ENCODE data around the gene A1BG. TPM values are rescaled to one million over a fixed set of nuclear protein-coding genes. Genes with fewer than 3 reads are reported as not detected.

Gene A1BG
- total and polyA plus RNA-seq, 2 of the 13 experiments (the other 11 are each of a cell fraction or from before 2014, with no cell fraction given): 14.7 to 41.4 TPM

DNA sequence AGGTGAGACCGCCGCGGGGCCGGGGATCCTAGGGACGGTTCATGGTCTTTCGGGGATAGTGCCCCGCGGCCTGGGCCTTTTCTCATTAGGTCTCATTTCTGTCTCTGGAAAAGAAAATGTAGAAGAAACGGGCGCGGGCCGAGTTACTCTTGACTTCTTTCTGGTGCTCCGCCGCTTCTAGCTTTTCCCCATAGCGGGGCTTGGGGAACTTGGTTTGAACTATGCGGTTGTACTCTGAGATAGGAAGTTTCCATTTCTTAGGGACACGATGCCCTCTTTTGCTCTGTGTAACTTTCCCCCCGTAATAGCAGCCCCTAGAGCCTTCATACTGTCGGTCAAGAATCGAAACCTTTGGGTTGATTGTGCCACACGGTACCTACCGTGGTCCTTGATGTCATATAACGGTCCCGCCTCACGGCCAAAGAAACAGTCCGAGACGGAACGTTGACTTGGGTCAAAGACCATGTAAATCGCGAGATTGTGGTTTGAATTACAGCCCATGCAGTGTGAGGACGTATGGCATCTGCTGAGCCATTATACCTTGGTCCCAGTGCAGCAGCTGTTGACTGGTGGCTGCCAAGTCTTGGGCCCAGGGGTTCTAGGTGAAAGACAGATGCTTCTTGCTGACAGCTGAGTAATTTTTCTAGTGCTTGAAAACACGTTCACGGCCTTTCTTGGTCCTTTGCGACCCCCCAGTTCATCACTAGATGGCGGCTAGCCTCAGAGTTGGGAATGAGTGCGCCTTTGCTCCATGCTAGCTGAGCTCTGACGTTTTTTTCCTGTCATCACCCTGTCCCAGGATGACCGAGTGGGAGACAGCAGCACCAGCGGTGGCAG lies 34.3 kb upstream of the A1BG start:
- H4K20me1 ChIP-seq (ENCODE audit: insufficient read depth, low read length): peaks cover 35% of the 10 kb centered on the region
- ChIA-PET CTCF (ENCODE audit: low intra/inter-chr PET ratio, low total read pairs) (no interaction called here), POLR2A (interaction anchor here (0.8 to 4.6 kb wide), 6 partner anchors 20 to 111 kb away, joined by 3 to 19 read pairs (median 3); partner anchors contain the start of genes ZNF497, ZNF584 and ZSCAN22)
- peak overlapping the region; percentile 99 for H3K27ac ChIP-seq (ENCODE audit: extremely low read length, insufficient read depth, low read length)
- H2AFZ ChIP-seq (ENCODE audit: low read length): no peak overlapping the region
- H3K4me3 ChIP-seq (replicated peaks in 1 of 3; ENCODE audit: insufficient read depth in 1 of 3, low read depth in 2 of 3, low read length in 3 of 3): peak overlapping the region; percentile 83 to 98 (median 92)
- TSS peak; percentile 78 for BruUV-seq (replicated peaks)
- peak overlapping the region; percentile 97 for H3K9ac ChIP-seq (ENCODE audit: insufficient read depth, low read depth, low read length)
- in situ Hi-C loops (cut with HindIII; ENCODE audit: extremely low pct_ligation_motif_present, low pct_unique_long_range_greater_than_20kb): no loop called here
- DNase-seq (ENCODE audit: low spot score) (no peak), FAIRE-seq (no peak), ATAC-seq (no peak; the same call in 2 of the 3 replicates)
- H3K27me3 ChIP-seq (ENCODE audit: control insufficient read depth in 1 of 2, insufficient read depth in 2 of 2, low read length in 2 of 2): no peaks in the 10 kb centered on the region; a peak in 1 of 5 replicates
- H3K79me2 ChIP-seq (ENCODE audit: insufficient read depth, low read length): peaks cover 46% of the 10 kb centered on the region
- intact Hi-C loops (cut with micrococcal nuclease; ENCODE audit: unreplicated experiment): loop anchor here (2.0 to 5.0 kb wide), 2 partner anchors 13 to 205 kb away; partner anchors contain the start of gene ZNF274
- H3K4me2 ChIP-seq (ENCODE audit: low read depth, low read length): peak overlapping the region; percentile 99
- H3K36me3 ChIP-seq (replicated peaks in 1 of 2; ENCODE audit: control insufficient read depth in 1 of 2, insufficient read depth in 2 of 2, low read length in 2 of 2): peaks cover 0 to 35% of the 10 kb centered on the region in 2 experiments; a peak in 3 of 5 replicates
- H3K4me1 ChIP-seq (ENCODE audit: insufficient read depth, low read length): peaks cover 47% of the 10 kb centered on the region
- no peaks in the 10 kb centered on the region for H3K9me3 ChIP-seq (ENCODE audit: low read length)
- 5% methylated on average over 32 of the region's 39 CpGs for WGBS (ENCODE audit: low lambda C conversion rate)
- 0 out of 2 replicates have a peak, but pooled peaks have one; percentile 11 for TF ChIP-seq ELF1 (CRISPR knock-in tag; IDR thresholded peaks at IDR 0.05)
- TF ChIP-seq SIN3A (IDR thresholded peaks at IDR 0.05; ENCODE audit: borderline replicate concordance, low read depth, low read length): 0 out of 2 replicates have a peak, but pooled peaks have one; percentile 30
- 0 out of 2 replicates have a peak, but pooled peaks have one; percentile 51 for TF ChIP-seq ARID2 (CRISPR knock-in tag; IDR thresholded peaks at IDR 0.05; ENCODE audit: borderline replicate concordance)
- TF ChIP-seq ZNF354B (CRISPR knock-in tag; IDR thresholded peaks at IDR 0.05): peak; percentile 56; the same call in 1 of the 2 replicates
- peak; percentile 37; the same call in 1 of the 2 replicates for TF ChIP-seq SAP130 (CRISPR knock-in tag; IDR thresholded peaks at IDR 0.05; ENCODE audit: low read depth)
- TF ChIP-seq ZNF878 (CRISPR knock-in tag; IDR thresholded peaks at IDR 0.05): 0 out of 2 replicates have a peak, but pooled peaks have one; percentile 6
- TF ChIP-seq, protein P1, sequence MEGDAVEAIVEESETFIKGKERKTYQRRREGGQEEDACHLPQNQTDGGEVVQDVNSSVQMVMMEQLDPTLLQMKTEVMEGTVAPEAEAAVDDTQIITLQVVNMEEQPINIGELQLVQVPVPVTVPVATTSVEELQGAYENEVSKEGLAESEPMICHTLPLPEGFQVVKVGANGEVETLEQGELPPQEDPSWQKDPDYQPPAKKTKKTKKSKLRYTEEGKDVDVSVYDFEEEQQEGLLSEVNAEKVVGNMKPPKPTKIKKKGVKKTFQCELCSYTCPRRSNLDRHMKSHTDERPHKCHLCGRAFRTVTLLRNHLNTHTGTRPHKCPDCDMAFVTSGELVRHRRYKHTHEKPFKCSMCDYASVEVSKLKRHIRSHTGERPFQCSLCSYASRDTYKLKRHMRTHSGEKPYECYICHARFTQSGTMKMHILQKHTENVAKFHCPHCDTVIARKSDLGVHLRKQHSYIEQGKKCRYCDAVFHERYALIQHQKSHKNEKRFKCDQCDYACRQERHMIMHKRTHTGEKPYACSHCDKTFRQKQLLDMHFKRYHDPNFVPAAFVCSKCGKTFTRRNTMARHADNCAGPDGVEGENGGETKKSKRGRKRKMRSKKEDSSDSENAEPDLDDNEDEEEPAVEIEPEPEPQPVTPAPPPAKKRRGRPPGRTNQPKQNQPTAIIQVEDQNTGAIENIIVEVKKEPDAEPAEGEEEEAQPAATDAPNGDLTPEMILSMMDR (CRISPR knock-in tag; IDR thresholded peaks at IDR 0.05): peak; percentile 52
- TF ChIP-seq, protein P2, sequence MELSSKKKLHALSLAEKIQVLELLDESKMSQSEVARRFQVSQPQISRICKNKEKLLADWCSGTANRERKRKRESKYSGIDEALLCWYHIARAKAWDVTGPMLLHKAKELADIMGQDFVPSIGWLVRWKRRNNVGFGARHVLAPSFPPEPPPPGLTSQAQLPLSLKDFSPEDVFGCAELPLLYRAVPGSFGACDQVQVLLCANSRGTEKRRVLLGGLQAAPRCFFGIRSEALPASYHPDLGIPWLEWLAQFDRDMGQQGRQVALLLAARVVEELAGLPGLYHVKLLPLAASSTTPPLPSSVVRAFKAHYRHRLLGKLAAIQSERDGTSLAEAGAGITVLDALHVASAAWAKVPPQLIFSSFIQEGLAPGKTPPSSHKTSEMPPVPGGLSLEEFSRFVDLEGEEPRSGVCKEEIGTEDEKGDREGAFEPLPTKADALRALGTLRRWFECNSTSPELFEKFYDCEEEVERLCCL (CRISPR knock-in tag; IDR thresholded peaks at IDR 0.05; ENCODE audit: borderline replicate concordance): 0 out of 2 replicates have a peak, but pooled peaks have one; percentile 61
- TF ChIP-seq ELF4 (CRISPR knock-in tag; IDR thresholded peaks at IDR 0.05; ENCODE audit: borderline replicate concordance): 0 out of 2 replicates have a peak, but pooled peaks have one; percentile 18
- 0 out of 2 replicates have a peak, but pooled peaks have one; percentile 1 for TF ChIP-seq ZNF317 (CRISPR knock-in tag; IDR thresholded peaks at IDR 0.05)
- TF ChIP-seq MED13 (CRISPR knock-in tag; IDR thresholded peaks at IDR 0.05): no peak
- TF ChIP-seq, protein P3, sequence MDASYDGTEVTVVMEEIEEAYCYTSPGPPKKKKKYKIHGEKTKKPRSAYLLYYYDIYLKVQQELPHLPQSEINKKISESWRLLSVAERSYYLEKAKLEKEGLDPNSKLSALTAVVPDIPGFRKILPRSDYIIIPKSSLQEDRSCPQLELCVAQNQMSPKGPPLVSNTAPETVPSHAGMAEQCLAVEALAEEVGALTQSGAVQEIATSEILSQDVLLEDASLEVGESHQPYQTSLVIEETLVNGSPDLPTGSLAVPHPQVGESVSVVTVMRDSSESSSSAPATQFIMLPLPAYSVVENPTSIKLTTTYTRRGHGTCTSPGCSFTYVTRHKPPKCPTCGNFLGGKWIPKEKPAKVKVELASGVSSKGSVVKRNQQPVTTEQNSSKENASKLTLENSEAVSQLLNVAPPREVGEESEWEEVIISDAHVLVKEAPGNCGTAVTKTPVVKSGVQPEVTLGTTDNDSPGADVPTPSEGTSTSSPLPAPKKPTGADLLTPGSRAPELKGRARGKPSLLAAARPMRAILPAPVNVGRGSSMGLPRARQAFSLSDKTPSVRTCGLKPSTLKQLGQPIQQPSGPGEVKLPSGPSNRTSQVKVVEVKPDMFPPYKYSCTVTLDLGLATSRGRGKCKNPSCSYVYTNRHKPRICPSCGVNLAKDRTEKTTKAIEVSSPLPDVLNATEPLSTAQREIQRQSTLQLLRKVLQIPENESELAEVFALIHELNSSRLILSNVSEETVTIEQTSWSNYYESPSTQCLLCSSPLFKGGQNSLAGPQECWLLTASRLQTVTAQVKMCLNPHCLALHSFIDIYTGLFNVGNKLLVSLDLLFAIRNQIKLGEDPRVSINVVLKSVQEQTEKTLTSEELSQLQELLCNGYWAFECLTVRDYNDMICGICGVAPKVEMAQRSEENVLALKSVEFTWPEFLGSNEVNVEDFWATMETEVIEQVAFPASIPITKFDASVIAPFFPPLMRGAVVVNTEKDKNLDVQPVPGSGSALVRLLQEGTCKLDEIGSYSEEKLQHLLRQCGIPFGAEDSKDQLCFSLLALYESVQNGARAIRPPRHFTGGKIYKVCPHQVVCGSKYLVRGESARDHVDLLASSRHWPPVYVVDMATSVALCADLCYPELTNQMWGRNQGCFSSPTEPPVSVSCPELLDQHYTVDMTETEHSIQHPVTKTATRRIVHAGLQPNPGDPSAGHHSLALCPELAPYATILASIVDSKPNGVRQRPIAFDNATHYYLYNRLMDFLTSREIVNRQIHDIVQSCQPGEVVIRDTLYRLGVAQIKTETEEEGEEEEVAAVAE (CRISPR knock-in tag; IDR thresholded peaks at IDR 0.05; ENCODE audit: borderline replicate concordance): peak; percentile 17; the same call in 1 of the 2 replicates
- peak; percentile 76; the same call in 1 of the 2 replicates for TF ChIP-seq KDM5A (IDR thresholded peaks at IDR 0.05; ENCODE audit: borderline replicate concordance, low read length)
- TF ChIP-seq ZSCAN9 (CRISPR knock-in tag; IDR thresholded peaks at IDR 0.05; ENCODE audit: borderline replicate concordance): peak; percentile 5; the same call in 1 of the 2 replicates
- TF ChIP-seq ZSCAN12 (CRISPR knock-in tag; IDR thresholded peaks at IDR 0.05): peak; percentile 73; the same call in 1 of the 2 replicates
